HepG2 (cell line): ENCODE results near the gene HOXA13. TPM values are rescaled to one million over a fixed set of nuclear protein-coding genes. Genes with fewer than 3 reads are reported as not detected.

Experiments
- ATAC-seq: fragments of 200-7000 bp; cut with Tn5 transposase; 3 replicates; pipeline ENCODE4 v1.9.1; 2020; ENCODE audit warnings: mild to moderate bottlenecking, moderate library complexity
- BruUV-seq: library from RNA; stranded (reverse); fragments of 400-500 nt; replicated peaks from 2 replicates; lab custom pipeline; 2021; lab: Mats Ljungman, UMichigan
- CTCF ChIA-PET: fragments of 300-600 bp; formaldehyde crosslinking; extraction: SDS; loops from one replicate; lab custom pipeline; 2021; ENCODE audit warnings: low total read pairs, inconsistent platforms, low intra/inter-chr PET ratio; lab: Yijun Ruan, JAX
- POLR2A ChIA-PET: fragments of 350-600 bp; sonication (Branson Sonifier 250); formaldehyde crosslinking; loops from one replicate; lab custom pipeline; 2020; ENCODE audit warnings: antibody characterized with exemption, inconsistent platforms; lab: Yijun Ruan, JAX
- DNase-seq: peaks from one replicate; pipeline ENCODE4 v3.0.0-alpha.2; 2015; ENCODE audit warnings: low spot score
- FAIRE-seq: peaks from 3 replicates; lab custom pipeline; 2011; peaks lifted over from hg19 to GRCh38; lab: Jason Lieb, UNC
- H2AFZ ChIP-seq: one replicate; pipeline ENCODE4 v1.6.1; 2011; ENCODE audit warnings: low read length, inconsistent platforms
- H3K27ac ChIP-seq: fragments of 300-600 bp; 3 replicates; pipeline ENCODE4 v1.8.0; 2011; ENCODE audit warnings: mixed run types, mild to moderate bottlenecking, mixed read lengths, low read length, inconsistent platforms; ENCODE audit not compliant: insufficient read depth; ENCODE audit errors: extremely low read length
- H3K27me3 ChIP-seq, 2 experiments: fragments of 200-600 bp in 1 of 2; 2 replicates in 1 of 2; 3 replicates in 1 of 2; pipeline versions ENCODE4 v1.6.0 to v1.8.0; 2011; ENCODE audit warnings: low read length in 2 of 2, mild to moderate bottlenecking in 2 of 2, moderate library complexity in 2 of 2, inconsistent platforms in 1 of 2; ENCODE audit not compliant: insufficient read depth in 2 of 2, control insufficient read depth in 1 of 2
- H3K36me3 ChIP-seq, 2 experiments: fragments of 200-600 bp in 1 of 2; replicated peaks in 1 of 2; 2 replicates in 1 of 2; 3 replicates in 1 of 2; pipeline versions ENCODE4 v1.5.1 to v1.8.0; 2011; ENCODE audit warnings: low read length in 2 of 2, inconsistent platforms in 1 of 2; ENCODE audit not compliant: insufficient read depth in 2 of 2, control insufficient read depth in 1 of 2
- H3K4me1 ChIP-seq: 2 replicates; pipeline ENCODE4 v1.5.1; 2012; ENCODE audit warnings: low read length, inconsistent platforms; ENCODE audit not compliant: insufficient read depth
- H3K4me2 ChIP-seq: 2 replicates; pipeline ENCODE4 v1.6.0; 2011; ENCODE audit warnings: low read depth, low read length, inconsistent platforms
- H3K4me3 ChIP-seq, 3 experiments: fragments of 200-600 bp in 1 of 3; sonication (generic), shearing (Covaris generic) in 1 of 3; replicated peaks in 1 of 3; 2 replicates each; pipeline ENCODE4 v1.5.1; 2011 to 2016; ENCODE audit warnings: low read length in 3 of 3, inconsistent platforms in 2 of 3, low read depth in 2 of 3, mild to moderate bottlenecking in 2 of 3, control low read depth in 1 of 3, mixed read lengths in 1 of 3; ENCODE audit not compliant: insufficient read depth in 1 of 3
- H3K79me2 ChIP-seq: one replicate; pipeline ENCODE4 v1.6.1; 2011; ENCODE audit warnings: low read length, inconsistent platforms; ENCODE audit not compliant: insufficient read depth
- H3K9ac ChIP-seq: 2 replicates; pipeline ENCODE4 v1.6.0; 2011; ENCODE audit warnings: mild to moderate bottlenecking, low read depth, low read length, inconsistent platforms; ENCODE audit not compliant: insufficient read depth
- H3K9me3 ChIP-seq: 2 replicates; pipeline ENCODE4 v1.5.1; 2012; ENCODE audit warnings: mild to moderate bottlenecking, low read length
- H4K20me1 ChIP-seq: 2 replicates; pipeline ENCODE4 v1.6.0; 2011; ENCODE audit warnings: inconsistent platforms, mild to moderate bottlenecking, low read length, moderate library complexity; ENCODE audit not compliant: insufficient read depth
- HOXA5 ChIP-seq: sonication (generic); formaldehyde crosslinking; IDR thresholded peaks from 2 replicates; pipeline ENCODE4 v1.4.0; 2020; ENCODE audit warnings: missing genetic modification reagents
- IRX3 ChIP-seq: sonication (generic); formaldehyde crosslinking; IDR thresholded peaks from 2 replicates; pipeline ENCODE4 v1.8.1; 2023; ENCODE audit warnings: mild to moderate bottlenecking, low read depth, missing genetic modification reagents, borderline replicate concordance
- KLF16 ChIP-seq, 2 experiments: sonication (generic) in 1 of 2; formaldehyde crosslinking in 1 of 2; IDR thresholded peaks; 2 replicates each; pipeline versions ENCODE4 v1.6.1 to v1.8.0; 2016 to 2023; ENCODE audit warnings: missing genetic modification reagents in 2 of 2, missing compliant biosample characterization in 1 of 2
- PCBP2 ChIP-seq: fragments of 200-400 bp; formaldehyde crosslinking; optimal IDR thresholded peaks from 2 replicates; pipeline ENCODE3; 2018; ENCODE audit warnings: low read length, low read depth; ENCODE audit not compliant: poor library complexity, severe bottlenecking
- PLRG1 ChIP-seq: fragments of 450-650 bp; conservative IDR thresholded peaks from 2 replicates; pipeline ENCODE4 v1.6.1; 2016
- SCMH1 ChIP-seq: sonication (generic); formaldehyde crosslinking; IDR thresholded peaks from 2 replicates; pipeline ENCODE4 v1.9.0; 2021; ENCODE audit warnings: missing genetic modification reagents, mild to moderate bottlenecking, borderline replicate concordance
- TARDBP ChIP-seq: sonication (generic); formaldehyde crosslinking; IDR thresholded peaks from 2 replicates; pipeline ENCODE4 v1.8.0; 2022; ENCODE audit warnings: mild to moderate bottlenecking, missing genetic modification reagents
- U2AF1 ChIP-seq: fragments of 200-400 bp; formaldehyde crosslinking; optimal IDR thresholded peaks from 2 replicates; pipeline ENCODE3; 2017; ENCODE audit warnings: mild to moderate bottlenecking, low read depth, low read length
- ZMYM4 ChIP-seq: sonication (generic); formaldehyde crosslinking; IDR thresholded peaks from 2 replicates; pipeline ENCODE4 v1.8.1; 2023; ENCODE audit warnings: mild to moderate bottlenecking, missing genetic modification reagents
- ZNF33B ChIP-seq: sonication (generic); formaldehyde crosslinking; IDR thresholded peaks from 2 replicates; pipeline ENCODE4 v1.5.1; 2020; ENCODE audit warnings: mild to moderate bottlenecking, missing genetic modification reagents
- ZNF547 ChIP-seq: sonication (generic); formaldehyde crosslinking; IDR thresholded peaks from 2 replicates; pipeline ENCODE4 v1.5.1; 2020; ENCODE audit warnings: mild to moderate bottlenecking, missing genetic modification reagents
- ZNF703 ChIP-seq: sonication (generic); formaldehyde crosslinking; IDR thresholded peaks from 2 replicates; pipeline ENCODE4 v1.5.1; 2020; ENCODE audit warnings: missing genetic modification reagents, mild to moderate bottlenecking, moderate library complexity, borderline replicate concordance
- ZZZ3 ChIP-seq: sonication (generic); formaldehyde crosslinking; IDR thresholded peaks from 2 replicates; pipeline ENCODE4 v1.4.0; 2020; ENCODE audit warnings: missing genetic modification reagents, mild to moderate bottlenecking, borderline replicate concordance
- WGBS: methylation state at CpG from one replicate; pipeline ENCODE4 v1.1.6; 2017; ENCODE audit warnings: low lambda C conversion rate; 5-methylcytosine and 5-hydroxymethylcytosine counted together
- in situ Hi-C: cut with HindIII; loops from 2 replicates; pipeline ENCODE4 v1.10.0; 2017; ENCODE audit warnings: low pct_unique_long_range_greater_than_20kb; ENCODE audit not compliant: extremely low pct_ligation_motif_present
- intact Hi-C: fragments of 100-400 bp; cut with micrococcal nuclease; formaldehyde crosslinking; loops from one replicate; pipeline ENCODE4 v1.10.0; 2022; ENCODE audit not compliant: unreplicated experiment
- polyA plus RNA-seq, 8 experiments: library from polyadenylated mRNA; depleted of rRNA in 3 of 8; stranded (reverse) in 7 of 8; unstranded in 1 of 8; fragments of >200 nt; fragmentation: Illumina TruSeq in 4 of 8; extraction: Trizol in 4 of 8; gene quantifications; 2 replicates each; pipeline versions ENCODE4 v1.2.1 to v1.2.3, GENCODE V29; 2011 to 2016; ENCODE audit warnings: low read depth in 4 of 8, missing spikeins in 1 of 8, mixed read lengths in 1 of 8; ENCODE audit not compliant: insufficient read depth in 1 of 8
- total RNA-seq, 5 experiments: library from RNA; depleted of rRNA; stranded (reverse); fragments of >200 nt; fragmentation: Illumina TruSeq; extraction: Trizol; gene quantifications; 2 replicates each; pipeline ENCODE4 v1.2.3, GENCODE V29; 2016; ENCODE audit warnings: low read depth in 1 of 5
- TF ChIP-seq, protein P1 (sequence below): IDR thresholded peaks from 2 replicates; pipeline ENCODE4 v1.6.1; 2016; ENCODE audit warnings: missing compliant biosample characterization, missing genetic modification reagents, borderline replicate concordance
- TF ChIP-seq, protein P2 (sequence below): sonication (generic); formaldehyde crosslinking; IDR thresholded peaks from one replicate; pipeline ENCODE4 v1.5.1; 2020; ENCODE audit warnings: mild to moderate bottlenecking, missing genetic modification reagents; ENCODE audit errors: not compliant biosample characterization

HOXA13 gene
- total and polyA plus RNA-seq, 2 of the 13 experiments (the other 11 are each of a cell fraction or from before 2014, with no cell fraction given): 0.01 to 0.04 TPM

DNA sequence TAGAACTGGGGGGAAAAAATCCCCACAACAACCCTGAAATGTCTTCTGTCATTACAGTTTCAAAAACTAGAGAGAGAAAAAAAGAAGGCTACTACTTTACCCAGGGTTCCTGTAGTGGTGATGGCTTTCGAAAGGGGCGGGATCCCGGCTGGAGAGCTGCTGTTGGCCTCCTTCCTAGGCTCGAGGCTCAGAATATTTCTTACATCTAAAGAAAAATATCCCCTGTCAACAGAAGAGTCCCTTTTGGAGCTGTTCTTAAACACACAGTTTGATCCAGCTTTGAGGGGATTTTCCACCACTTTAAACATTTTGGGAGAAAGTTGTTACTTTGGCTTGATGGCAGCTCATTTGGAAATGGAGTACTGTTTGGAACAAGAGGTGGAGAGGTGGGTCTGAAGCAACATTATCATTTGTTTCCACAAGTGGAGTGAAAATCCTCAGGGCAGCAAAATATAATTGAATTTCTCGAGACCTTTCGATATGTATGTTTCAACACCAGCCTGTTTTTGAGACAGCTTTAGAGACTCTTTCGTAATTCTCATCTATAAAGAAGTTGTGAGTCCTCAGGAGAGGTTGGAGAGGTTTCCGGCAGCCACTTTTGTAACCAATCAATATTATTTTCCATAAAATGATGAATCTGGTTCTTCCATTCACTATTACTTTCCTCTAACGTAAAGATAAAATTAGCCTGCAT lies 5.1 kb downstream of the HOXA13 start:
- Histone ChIP-seq H3K27me3 (peaks cover 9 to 63% of the 10 kb centered on the region in 2 experiments), H4K20me1 (peaks cover 3% of the 10 kb centered on the region; the same call in 1 of the 2 replicates), H3K4me2 (no peak overlapping the region), H3K27ac (no peak overlapping the region), H3K9me3 (no peaks in the 10 kb centered on the region), H3K4me3 (no peak overlapping the region), H3K4me1 (peaks cover 15% of the 10 kb centered on the region), H3K79me2 (no peaks in the 10 kb centered on the region), H3K36me3 (no peaks in the 10 kb centered on the region), H3K9ac (no peak overlapping the region), H2AFZ (no peak overlapping the region)
- FAIRE-seq: no peak
- TF ChIP-seq IRX3 (CRISPR knock-in tag) (no peak), SCMH1 (CRISPR knock-in tag) (no peak), ZNF33B (CRISPR knock-in tag) (no peak), ZNF547 (no peak), KLF16 (CRISPR knock-in tag; IDR thresholded peaks at IDR 0.05) (no peak), ZMYM4 (CRISPR knock-in tag) (no peak), PLRG1 (no peak), U2AF1 (no peak), ZZZ3 (no peak), PCBP2 (no peak), TARDBP (CRISPR knock-in tag) (no peak), HOXA5 (CRISPR knock-in tag) (no peak), ZNF703 (CRISPR knock-in tag) (no peak)
- TF ChIP-seq, protein P1, sequence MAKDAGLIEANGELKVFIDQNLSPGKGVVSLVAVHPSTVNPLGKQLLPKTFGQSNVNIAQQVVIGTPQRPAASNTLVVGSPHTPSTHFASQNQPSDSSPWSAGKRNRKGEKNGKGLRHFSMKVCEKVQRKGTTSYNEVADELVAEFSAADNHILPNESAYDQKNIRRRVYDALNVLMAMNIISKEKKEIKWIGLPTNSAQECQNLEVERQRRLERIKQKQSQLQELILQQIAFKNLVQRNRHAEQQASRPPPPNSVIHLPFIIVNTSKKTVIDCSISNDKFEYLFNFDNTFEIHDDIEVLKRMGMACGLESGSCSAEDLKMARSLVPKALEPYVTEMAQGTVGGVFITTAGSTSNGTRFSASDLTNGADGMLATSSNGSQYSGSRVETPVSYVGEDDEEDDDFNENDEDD: no peak
- TF ChIP-seq, protein P2, sequence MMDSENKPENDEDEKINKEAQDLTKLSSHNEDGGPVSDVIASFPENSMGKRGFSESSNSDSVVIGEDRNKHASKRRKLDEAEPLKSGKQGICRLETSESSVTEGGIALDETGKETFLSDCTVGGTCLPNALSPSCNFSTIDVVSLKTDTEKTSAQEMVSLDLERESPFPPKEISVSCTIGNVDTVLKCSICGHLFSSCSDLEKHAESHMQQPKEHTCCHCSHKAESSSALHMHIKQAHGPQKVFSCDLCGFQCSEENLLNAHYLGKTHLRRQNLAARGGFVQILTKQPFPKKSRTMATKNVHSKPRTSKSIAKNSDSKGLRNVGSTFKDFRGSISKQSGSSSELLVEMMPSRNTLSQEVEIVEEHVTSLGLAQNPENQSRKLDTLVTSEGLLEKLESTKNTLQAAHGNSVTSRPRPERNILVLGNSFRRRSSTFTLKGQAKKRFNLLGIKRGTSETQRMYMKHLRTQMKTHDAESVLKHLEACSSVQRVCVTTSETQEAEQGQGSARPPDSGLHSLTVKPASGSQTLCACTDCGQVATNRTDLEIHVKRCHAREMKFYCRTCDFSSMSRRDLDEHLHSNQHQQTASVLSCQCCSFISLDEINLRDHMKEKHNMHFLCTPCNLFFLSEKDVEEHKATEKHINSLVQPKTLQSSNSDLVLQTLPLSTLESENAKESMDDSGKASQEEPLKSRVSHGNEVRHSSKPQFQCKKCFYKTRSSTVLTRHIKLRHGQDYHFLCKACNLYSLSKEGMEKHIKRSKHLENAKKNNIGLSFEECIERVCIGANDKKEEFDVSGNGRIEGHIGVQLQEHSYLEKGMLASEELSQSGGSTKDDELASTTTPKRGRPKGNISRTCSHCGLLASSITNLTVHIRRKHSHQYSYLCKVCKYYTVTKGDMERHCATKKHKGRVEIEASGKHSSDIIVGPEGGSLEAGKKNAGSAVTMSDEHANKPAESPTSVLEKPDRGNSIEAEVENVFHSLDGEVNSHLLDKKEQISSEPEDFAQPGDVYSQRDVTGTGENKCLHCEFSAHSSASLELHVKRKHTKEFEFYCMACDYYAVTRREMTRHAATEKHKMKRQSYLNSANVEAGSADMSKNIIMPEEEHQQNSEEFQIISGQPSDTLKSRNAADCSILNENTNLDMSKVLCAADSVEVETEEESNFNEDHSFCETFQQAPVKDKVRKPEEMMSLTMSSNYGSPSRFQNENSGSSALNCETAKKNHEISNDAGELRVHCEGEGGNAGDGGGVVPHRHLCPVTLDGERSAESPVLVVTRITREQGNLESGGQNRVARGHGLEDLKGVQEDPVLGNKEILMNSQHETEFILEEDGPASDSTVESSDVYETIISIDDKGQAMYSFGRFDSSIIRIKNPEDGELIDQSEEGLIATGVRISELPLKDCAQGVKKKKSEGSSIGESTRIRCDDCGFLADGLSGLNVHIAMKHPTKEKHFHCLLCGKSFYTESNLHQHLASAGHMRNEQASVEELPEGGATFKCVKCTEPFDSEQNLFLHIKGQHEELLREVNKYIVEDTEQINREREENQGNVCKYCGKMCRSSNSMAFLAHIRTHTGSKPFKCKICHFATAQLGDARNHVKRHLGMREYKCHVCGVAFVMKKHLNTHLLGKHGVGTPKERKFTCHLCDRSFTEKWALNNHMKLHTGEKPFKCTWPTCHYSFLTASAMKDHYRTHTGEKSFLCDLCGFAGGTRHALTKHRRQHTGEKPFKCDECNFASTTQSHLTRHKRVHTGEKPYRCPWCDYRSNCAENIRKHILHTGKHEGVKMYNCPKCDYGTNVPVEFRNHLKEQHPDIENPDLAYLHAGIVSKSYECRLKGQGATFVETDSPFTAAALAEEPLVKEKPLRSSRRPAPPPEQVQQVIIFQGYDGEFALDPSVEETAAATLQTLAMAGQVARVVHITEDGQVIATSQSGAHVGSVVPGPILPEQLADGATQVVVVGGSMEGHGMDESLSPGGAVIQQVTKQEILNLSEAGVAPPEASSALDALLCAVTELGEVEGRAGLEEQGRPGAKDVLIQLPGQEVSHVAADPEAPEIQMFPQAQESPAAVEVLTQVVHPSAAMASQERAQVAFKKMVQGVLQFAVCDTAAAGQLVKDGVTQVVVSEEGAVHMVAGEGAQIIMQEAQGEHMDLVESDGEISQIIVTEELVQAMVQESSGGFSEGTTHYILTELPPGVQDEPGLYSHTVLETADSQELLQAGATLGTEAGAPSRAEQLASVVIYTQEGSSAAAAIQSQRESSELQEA (CRISPR knock-in tag): no peak
- no peak for ATAC-seq
- no TSS peak for BruUV-seq
- no peak for DNase-seq
- whole genome bisulfite sequencing: 40% methylated on average over 9 of the region's 9 CpGs
- intact Hi-C loops (loop anchor here (5.0 to 10.0 kb wide), 2 partner anchors 410 to 577 kb away; no protein-coding TSS in a partner anchor), in situ Hi-C loops (no loop called here)
- CTCF ChIA-PET: interaction anchor here (2.5 to 2.8 kb wide), 2 partner anchors 727 to 825 kb away, joined by 17 to 22 read pairs; no protein-coding TSS in a partner anchor
- POLR2A ChIA-PET: no interaction called here
